GM10266 (cell line): Measurements from ENCODE around the gene CTSD.

Experiments used
- DNase-seq: peaks from one replicate; pipeline ENCODE4 v3.0.0; 2012; ENCODE audit errors: extremely low spot score
- CTCF ChIP-seq: IDR thresholded peaks from 2 replicates; pipeline ENCODE4 v1.5.1; 2012; ENCODE audit warnings: mild to moderate bottlenecking, low read depth; ENCODE audit not compliant: control insufficient read depth, insufficient read depth; ENCODE audit errors: missing control alignments

CTSD gene

DNA sequence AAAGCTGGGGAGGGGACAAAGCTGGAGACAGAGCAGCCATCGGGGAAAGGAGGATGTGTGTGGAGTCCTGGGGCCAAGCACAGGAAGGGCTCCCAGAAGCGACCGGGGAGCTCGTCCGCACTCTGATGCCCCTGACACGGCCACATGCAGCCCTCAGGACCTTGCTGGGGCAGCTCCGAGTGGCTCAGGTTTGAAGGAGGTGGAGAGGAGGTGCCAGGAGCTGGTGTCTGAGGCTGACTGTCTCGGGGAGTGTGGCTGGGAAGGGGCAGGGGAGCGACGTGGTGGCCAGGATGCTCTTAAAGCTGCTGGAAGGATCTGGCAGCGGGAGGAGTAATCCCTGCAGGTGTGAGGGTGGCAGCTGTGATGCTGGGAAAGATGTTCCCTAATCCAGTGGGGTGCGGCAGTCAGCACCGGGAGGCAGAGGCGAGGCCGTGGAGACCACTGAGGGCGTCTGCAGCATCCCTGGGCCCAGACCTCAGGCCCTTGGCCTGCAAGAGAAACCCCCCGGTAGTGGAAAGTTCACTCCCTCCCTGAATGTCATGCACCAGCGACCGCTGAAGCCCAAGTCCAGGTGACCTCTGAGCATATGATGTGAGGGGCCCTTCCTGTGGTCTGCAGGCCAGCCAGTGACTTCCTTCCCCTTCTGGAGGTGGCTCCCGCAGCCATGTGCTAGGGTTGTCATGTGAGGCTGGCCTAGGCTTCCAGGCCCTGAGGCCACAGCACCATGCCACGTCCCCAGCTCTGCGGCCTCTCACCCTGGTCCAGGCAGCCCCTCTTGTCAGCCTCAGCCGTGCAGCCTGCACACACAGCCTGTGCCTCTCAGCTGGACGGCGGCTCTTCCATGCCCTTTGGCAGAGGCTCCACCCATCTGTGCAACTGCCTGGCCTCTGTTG, 17.2 kb upstream of the CTSD start:
- TF ChIP-seq CTCF: no peak
- no peak for DNase-seq

GRCh38 chr11:1779806-1780699, 16.3 kb upstream of the CTSD start:
- TF ChIP-seq CTCF: no peak
- no peak for DNase-seq

DNA sequence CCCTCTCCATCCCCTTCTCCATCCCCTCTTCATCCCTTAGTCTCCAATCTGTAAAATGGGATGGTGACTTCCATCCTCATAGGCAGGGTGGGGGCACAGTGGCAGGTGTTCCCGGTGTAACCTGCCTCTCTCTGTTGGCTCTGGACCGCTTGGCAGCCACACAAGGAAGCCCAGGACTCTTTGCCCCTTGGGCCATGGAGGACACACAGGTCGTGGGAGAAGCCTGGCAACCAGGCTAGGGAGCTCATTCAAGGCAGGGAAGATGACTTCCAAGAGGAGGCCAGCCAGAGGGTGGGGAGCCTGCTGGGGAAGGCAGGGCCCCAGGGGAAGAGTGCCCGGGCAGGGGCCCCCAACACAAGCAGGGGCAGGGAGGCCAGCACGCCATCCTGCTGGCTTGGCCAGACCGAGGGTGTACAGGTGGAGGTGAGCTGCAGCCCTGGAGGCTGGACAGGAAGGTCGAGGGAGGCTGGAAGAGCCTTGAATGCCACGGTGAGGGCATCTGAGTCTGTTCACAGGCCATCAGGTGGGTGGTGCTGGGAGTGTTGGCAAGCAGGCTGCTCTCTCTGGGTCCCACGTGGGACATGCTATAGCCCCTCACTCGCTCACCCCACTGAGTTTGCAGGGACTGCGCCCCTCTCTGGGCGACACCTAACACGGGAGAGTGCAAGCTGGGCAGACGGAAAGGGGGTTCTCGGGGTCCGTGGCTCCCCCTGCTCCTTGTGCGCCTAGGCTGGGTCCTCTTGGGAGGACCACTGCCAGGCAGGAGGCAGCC, 15.5 kb upstream of the CTSD start:
- DNase-seq: no peak
- TF ChIP-seq CTCF: no peak

- DNase-seq: no peak
- no peak for TF ChIP-seq CTCF
Observed at GRCh38 chr11:1778141-1778911, 14.6 kb upstream of the CTSD start.

DNA sequence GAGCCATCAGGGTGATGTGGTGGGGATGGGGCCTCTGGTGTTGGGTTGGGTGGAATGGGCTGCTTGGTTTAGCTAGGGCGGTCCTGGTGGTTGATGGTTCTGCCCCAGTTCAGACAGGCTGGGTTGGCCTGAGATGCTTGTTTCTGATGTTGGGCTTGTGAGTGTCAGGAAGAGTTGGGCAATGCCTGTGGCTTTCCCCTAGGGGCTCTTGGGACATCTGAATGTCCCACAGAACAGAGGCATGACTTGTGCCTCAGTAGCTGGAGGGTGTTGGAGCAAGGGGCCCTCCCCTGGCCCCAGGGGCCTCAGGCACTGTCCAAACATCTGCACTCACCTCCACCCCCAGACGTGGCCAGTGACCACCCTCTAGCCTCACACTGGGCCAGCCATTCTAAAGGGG, 14.0 kb upstream of the CTSD start:
- DNase-seq: no peak
- no peak for TF ChIP-seq CTCF

DNA sequence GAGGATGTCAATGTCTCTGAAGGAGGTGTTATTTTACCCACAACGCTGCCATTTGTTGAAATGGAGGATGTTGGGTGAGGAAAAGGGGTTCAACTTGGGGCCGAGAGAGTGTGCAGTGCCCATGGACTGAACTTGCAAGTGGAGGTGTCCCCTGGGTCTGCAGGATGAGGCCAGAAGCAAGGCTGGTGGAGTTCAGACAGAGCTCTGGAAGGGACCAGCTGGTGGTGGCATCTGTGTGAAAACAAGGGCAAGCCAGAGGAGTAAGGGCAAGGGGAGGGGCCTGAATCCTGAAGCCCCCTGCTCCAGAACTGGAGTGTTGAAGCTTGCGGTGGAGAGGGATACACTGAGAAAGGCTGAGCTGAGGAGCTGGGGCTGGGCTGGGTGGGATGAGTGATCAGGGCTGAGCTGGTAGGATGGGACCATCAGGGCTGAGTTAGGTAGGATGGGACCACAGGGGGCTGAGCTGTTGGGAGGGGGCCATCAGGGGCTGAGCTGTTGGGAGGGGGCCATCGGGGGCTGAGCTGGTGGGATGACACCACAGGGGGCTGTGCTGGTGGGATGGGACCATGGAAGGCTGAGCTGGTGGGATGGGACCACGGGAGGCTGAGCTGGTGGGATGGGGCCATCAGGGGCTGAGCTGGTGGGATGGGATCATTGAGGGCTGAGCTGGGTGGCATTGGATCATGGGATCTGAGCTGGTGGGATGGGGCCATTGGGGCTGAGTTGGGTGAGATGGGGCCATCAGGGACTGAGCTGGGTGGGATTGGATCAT, 13.4 kb upstream of the CTSD start:
- no peak for TF ChIP-seq CTCF
- no peak for DNase-seq
